Heart right ventricle (tissue), 12 donors: ENCODE results near the gene LIMS1. TPM values are rescaled to one million over a fixed set of nuclear protein-coding genes. Genes with fewer than 3 reads are reported as not detected.

Source experiments
- polyA plus RNA-seq, 2 donors: library from polyadenylated mRNA; stranded (reverse); fragments of 200-250 nt; gene quantifications; one replicate each; pipeline ENCODE4 v1.2.3, GENCODE V29; 2013
- total RNA-seq, 10 donors: library from RNA; stranded (reverse); fragmentation: NEBNext Ultra II Directional in 3 of 10; extraction: Animal tissue kit (Norgen Biotek cat#: 25700) in 3 of 10; gene quantifications; one replicate each; pipeline versions ENCODE4 v1.2.1 to v1.2.4, GENCODE V29; 2021 to 2023
- donor health status: ischemic (EF 13 %, LVEDD 7.1; RV severe dilation, severe dysfunction).
- donor health status: healthy with polysubstance abuse.
- donor health status: DM: no; HTN: yes; CAD: no.
- donor health status: DM: no; HTN: no; CAD: no.
- donor health status: ischemic (EF 25% LVEDD 6.9; RV normal size, moderate dysfunction).
- donor health status: ischemic (EF 25% LVEDD 5.7; RV mildly dilated, moderate dysfunction).
- donor health status: healthy.
- donor health status: nonischemic (EF 11% LVEDD 7.7; RV severe dilation, severe dysfunction).
- donor health status: DM: yes; HTN: yes; CAD: no.
- donor health status: PGD.
- donor health status: ischemic (EF 29% LVEDD 5.4; RV normal size, mild dysfunction).
- donor health status: nonischemic (EF 23%, LVEDD 6.1; RV moderate dilation, normal function).

The LIMS1 gene
- total and polyA plus RNA-seq, 12 donors: 18.8 to 122 (median 76.2) TPM

Other genes with a start within 250 kb of the LIMS1 start
- gene SULT1C2, start 245.6 kb upstream of the LIMS1 start, total RNA-seq: 1 to 10 TPM in 5 of 10 donors, under 1 TPM in 4, not detected in 1; 0.19 to 2.4 (median 1.0) TPM
- 1 to 10 TPM in 1 of 2 donors, not detected in 1; 1.4 TPM for gene SULT1C2, start 245.6 kb upstream of the LIMS1 start, polyA plus RNA-seq
- gene SULT1C4, start 156.5 kb upstream of the LIMS1 start, total RNA-seq: 1 to 10 TPM; 1.6 to 5.6 (median 4.0) TPM
- gene SULT1C4, start 156.5 kb upstream of the LIMS1 start, polyA plus RNA-seq: 1 to 10 TPM; 1.7 to 1.9 TPM
- gene GCC2, start 85.3 kb upstream of the LIMS1 start, total RNA-seq: 10 to 100 TPM; 22.2 to 31.8 (median 27.3) TPM
- 1 to 10 TPM; 4.1 to 9.5 TPM for gene GCC2, start 85.3 kb upstream of the LIMS1 start, polyA plus RNA-seq
- gene RANBP2, start 185.0 kb downstream of the LIMS1 start, total RNA-seq: 10 to 100 TPM; 42.7 to 74.0 (median 56.9) TPM
- gene RANBP2, start 185.0 kb downstream of the LIMS1 start, polyA plus RNA-seq: 10 to 100 TPM in 1 of 2 donors, 1 to 10 TPM in 1; 8.0 to 11.7 TPM